H7 (cell line): Measurements from ENCODE around the gene DERL2. TPM values are rescaled to one million over a fixed set of nuclear protein-coding genes. Genes with fewer than 3 reads are reported as not detected.
"Not testable (repeated sequence)": the region's sequence is repeated elsewhere in the genome, so short reads cannot be mapped to it uniquely, and the experiment has no call there.

Source experiments
- DNase-seq: peaks from one replicate; pipeline ENCODE4 v3.0.0; 2012
- H3K27me3 ChIP-seq: 2 replicates; pipeline ENCODE4 v1.6.0; 2011; ENCODE audit warnings: mild to moderate bottlenecking, low read length; ENCODE audit not compliant: control insufficient read depth, insufficient read depth
- H3K36me3 ChIP-seq: replicated peaks from 2 replicates; pipeline ENCODE4 v1.5.1; 2011; ENCODE audit warnings: low read length; ENCODE audit not compliant: control insufficient read depth, insufficient read depth
- H3K4me3 ChIP-seq: 2 replicates; pipeline ENCODE4 v1.5.1; 2011; ENCODE audit warnings: low read depth, mild to moderate bottlenecking, control low read depth, low read length, moderate library complexity; ENCODE audit not compliant: insufficient read depth
- total RNA-seq: library from RNA; depleted of rRNA; stranded (reverse); fragments of >200 nt; shearing (Covaris generic); gene quantifications from 2 replicates; pipeline ENCODE4 v1.2.3, GENCODE V29; 2014; rRNA removed

Gene DERL2
- total RNA-seq, 1 experiment from 2014 or later, result 27.6 TPM

- not testable (repeated sequence) for H3K4me3 ChIP-seq, H3K27me3 ChIP-seq, DNase-seq
- H3K36me3 ChIP-seq, result peaks cover 39% of the 10 kb centered on the region
Measured at GRCh38 chr17:5435781-5436315, 50.1 kb downstream of the DERL2 start.

GRCh38 chr17:5434984-5435383 lies 51.0 kb downstream of the DERL2 start:
- no peak overlapping the region for H3K4me3 ChIP-seq
- no peaks in the 10 kb centered on the region for H3K27me3 ChIP-seq
- H3K36me3 ChIP-seq, result peaks cover 39% of the 10 kb centered on the region
- DNase-seq, result no peak

- no peak for DNase-seq
- H3K36me3 ChIP-seq, result peaks cover 55% of the 10 kb centered on the region
- no peak overlapping the region for H3K4me3 ChIP-seq
- H3K27me3 ChIP-seq, result no peaks in the 10 kb centered on the region
Measured at GRCh38 chr17:5431949-5432556, 53.9 kb downstream of the DERL2 start.

GRCh38 chr17:5431234-5431633 lies 54.7 kb downstream of the DERL2 start:
- H3K36me3 ChIP-seq, result peaks cover 53% of the 10 kb centered on the region
- not testable (repeated sequence) for H3K27me3 ChIP-seq, H3K4me3 ChIP-seq, DNase-seq

GRCh38 chr17:5430413-5430999 lies 55.5 kb downstream of the DERL2 start:
- Histone ChIP-seq H3K36me3 (peaks cover 56% of the 10 kb centered on the region), H3K4me3 (no peak overlapping the region), H3K27me3 (no peaks in the 10 kb centered on the region)
- DNase-seq, result no peak

GRCh38 chr17:5429191-5429887 lies 56.6 kb downstream of the DERL2 start:
- Histone ChIP-seq H3K36me3 (peaks cover 51% of the 10 kb centered on the region), H3K4me3 (no peak overlapping the region), H3K27me3 (no peaks in the 10 kb centered on the region)
- no peak for DNase-seq

- DNase-seq, result no peak
- Histone ChIP-seq H3K4me3 (no peak overlapping the region), H3K27me3 (no peaks in the 10 kb centered on the region), H3K36me3 (peaks cover 48% of the 10 kb centered on the region)
Measured at GRCh38 chr17:5425826-5426225, 60.2 kb downstream of the DERL2 start.

GRCh38 chr17:5424909-5425308 lies 61.1 kb downstream of the DERL2 start:
- no peaks in the 10 kb centered on the region for H3K27me3 ChIP-seq
- H3K36me3 ChIP-seq, result peaks cover 48% of the 10 kb centered on the region
- no peak for DNase-seq
- H3K4me3 ChIP-seq, result no peak overlapping the region

GRCh38 chr17:5422505-5422904 lies 63.5 kb downstream of the DERL2 start:
- H3K36me3 ChIP-seq, result peaks cover 31% of the 10 kb centered on the region

More at GRCh38 chr17:5422505-5422904, 63.5 kb downstream of the DERL2 start:
- H3K27me3 ChIP-seq, result no peaks in the 10 kb centered on the region
- DNase-seq, result no peak
- H3K4me3 ChIP-seq, result no peak overlapping the region

Other genes with a start within 250 kb of the DERL2 start
- 23.8 and 39.1 TPM in 2 replicates for gene RABEP1, start 203.9 kb downstream of the DERL2 start, total RNA-seq
- gene NUP88, start 66.5 kb downstream of the DERL2 start, total RNA-seq, result 110 and 139 TPM in 2 replicates
- gene RPAIN, start 66.0 kb downstream of the DERL2 start, total RNA-seq, result 52.1 and 61.2 TPM in 2 replicates
- 445 and 450 TPM in 2 replicates for gene C1QBP, start 47.0 kb downstream of the DERL2 start, total RNA-seq
- gene DHX33, start 17.2 kb downstream of the DERL2 start, total RNA-seq, result 21.0 and 31.9 TPM in 2 replicates
- gene MIS12, start 388 bp upstream of the DERL2 start, total RNA-seq, result 21.5 and 29.9 TPM in 2 replicates
- 2.5 and 3.2 TPM in 2 replicates for gene NLRP1, start 98.3 kb upstream of the DERL2 start, total RNA-seq